ENCODE data around the gene LAG3.

The LAG3 gene

GRCh38 chr12:6791931-6792520 is 19.7 kb downstream of the LAG3 start:
- no peak overlapping the region for H3K4me3 ChIP-seq (ENCODE audit: low read length)
- no peak for DNase-seq (ENCODE audit: low read depth)
- no peak for TF ChIP-seq CTCF (IDR thresholded peaks at IDR 0.05; ENCODE audit: insufficient read depth, low read depth, low read length, missing control alignments)

DNA sequence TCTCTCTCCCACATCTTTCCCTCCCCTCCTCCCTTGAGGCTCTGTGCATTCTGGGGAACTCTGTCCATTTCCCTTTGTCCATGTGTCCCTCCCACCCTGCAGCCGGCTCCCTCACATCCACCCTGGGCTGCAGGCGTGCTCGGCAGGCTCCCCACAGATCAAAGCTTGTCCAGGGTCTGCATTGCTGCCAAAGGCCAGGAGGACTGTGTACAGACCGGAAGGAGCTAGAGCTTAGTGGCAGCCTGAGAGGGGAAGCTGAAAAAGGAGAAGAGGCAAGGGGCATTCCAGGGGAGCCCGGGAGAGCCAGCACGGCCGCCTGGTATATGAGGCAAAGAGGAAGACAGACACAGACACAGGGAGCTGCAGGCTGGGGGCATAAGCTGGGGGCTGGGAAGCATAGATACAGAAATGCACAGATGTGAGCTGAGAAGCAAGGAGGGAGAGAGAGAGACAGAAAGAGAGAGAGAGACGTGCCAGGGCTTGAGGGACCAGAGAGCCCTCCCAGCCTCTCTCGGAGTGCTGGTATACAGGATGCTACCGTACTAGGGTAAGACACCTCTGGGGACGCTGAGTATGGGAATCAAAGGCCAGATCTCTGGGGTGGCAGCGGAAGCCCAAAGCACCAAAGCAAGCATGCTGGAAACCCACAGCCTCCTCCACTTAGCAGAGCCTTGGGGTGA is 20.3 kb downstream of the LAG3 start:
- DNase-seq (ENCODE audit: low read depth), result no peak
- no peak overlapping the region for H3K4me3 ChIP-seq (ENCODE audit: low read length)
- no peak for TF ChIP-seq CTCF (IDR thresholded peaks at IDR 0.05; ENCODE audit: insufficient read depth, low read depth, low read length, missing control alignments)

- DNase-seq (ENCODE audit: low read depth), result no peak
- no peak for TF ChIP-seq CTCF (IDR thresholded peaks at IDR 0.05; ENCODE audit: insufficient read depth, low read depth, low read length, missing control alignments)
- H3K4me3 ChIP-seq (ENCODE audit: low read length), result no peak overlapping the region
Measured at GRCh38 chr12:6795088-6795487, 22.8 kb downstream of the LAG3 start.

GRCh38 chr12:6796576-6796975 is 24.3 kb downstream of the LAG3 start:
- no peak for TF ChIP-seq CTCF (IDR thresholded peaks at IDR 0.05; ENCODE audit: insufficient read depth, low read depth, low read length, missing control alignments)
- H3K4me3 ChIP-seq (ENCODE audit: low read length), result no peak overlapping the region
- no peak for DNase-seq (ENCODE audit: low read depth)

- H3K4me3 ChIP-seq (ENCODE audit: low read length), result no peak overlapping the region
- TF ChIP-seq CTCF (IDR thresholded peaks at IDR 0.05; ENCODE audit: insufficient read depth, low read depth, low read length, missing control alignments), result no peak
Measured at GRCh38 chr12:6799147-6799546, 26.8 kb downstream of the LAG3 start.

GRCh38 chr12:6807170-6807569 is 34.9 kb downstream of the LAG3 start:
- no peak for TF ChIP-seq CTCF (IDR thresholded peaks at IDR 0.05; ENCODE audit: insufficient read depth, low read depth, low read length, missing control alignments)
- no peak for DNase-seq (ENCODE audit: low read depth)
- no peak overlapping the region for H3K4me3 ChIP-seq (ENCODE audit: low read length)

More at GRCh38 chr12:6799147-6799546, 26.8 kb downstream of the LAG3 start:
- no peak for DNase-seq (ENCODE audit: low read depth)

- DNase-seq (ENCODE audit: low read depth), result no peak
- TF ChIP-seq CTCF (IDR thresholded peaks at IDR 0.05; ENCODE audit: insufficient read depth, low read depth, low read length, missing control alignments), result no peak
- H3K4me3 ChIP-seq (ENCODE audit: low read length), result no peak overlapping the region
Measured at GRCh38 chr12:6809056-6809455, 36.7 kb downstream of the LAG3 start.
